NCI-H128 (cell line): ENCODE results near the gene SRSF11.
"Not testable (repeated sequence)": the region's sequence is repeated elsewhere in the genome, so short reads cannot be mapped to it uniquely, and the experiment has no call there.

Experiments
- DNase-seq: peaks from one replicate; lab custom pipeline; 2025; ENCODE audit not compliant: unreplicated experiment; lab: John Stamatoyannopoulos, UW

The SRSF11 gene, protein sequence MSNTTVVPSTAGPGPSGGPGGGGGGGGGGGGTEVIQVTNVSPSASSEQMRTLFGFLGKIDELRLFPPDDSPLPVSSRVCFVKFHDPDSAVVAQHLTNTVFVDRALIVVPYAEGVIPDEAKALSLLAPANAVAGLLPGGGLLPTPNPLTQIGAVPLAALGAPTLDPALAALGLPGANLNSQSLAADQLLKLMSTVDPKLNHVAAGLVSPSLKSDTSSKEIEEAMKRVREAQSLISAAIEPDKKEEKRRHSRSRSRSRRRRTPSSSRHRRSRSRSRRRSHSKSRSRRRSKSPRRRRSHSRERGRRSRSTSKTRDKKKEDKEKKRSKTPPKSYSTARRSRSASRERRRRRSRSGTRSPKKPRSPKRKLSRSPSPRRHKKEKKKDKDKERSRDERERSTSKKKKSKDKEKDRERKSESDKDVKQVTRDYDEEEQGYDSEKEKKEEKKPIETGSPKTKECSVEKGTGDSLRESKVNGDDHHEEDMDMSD

DNA sequence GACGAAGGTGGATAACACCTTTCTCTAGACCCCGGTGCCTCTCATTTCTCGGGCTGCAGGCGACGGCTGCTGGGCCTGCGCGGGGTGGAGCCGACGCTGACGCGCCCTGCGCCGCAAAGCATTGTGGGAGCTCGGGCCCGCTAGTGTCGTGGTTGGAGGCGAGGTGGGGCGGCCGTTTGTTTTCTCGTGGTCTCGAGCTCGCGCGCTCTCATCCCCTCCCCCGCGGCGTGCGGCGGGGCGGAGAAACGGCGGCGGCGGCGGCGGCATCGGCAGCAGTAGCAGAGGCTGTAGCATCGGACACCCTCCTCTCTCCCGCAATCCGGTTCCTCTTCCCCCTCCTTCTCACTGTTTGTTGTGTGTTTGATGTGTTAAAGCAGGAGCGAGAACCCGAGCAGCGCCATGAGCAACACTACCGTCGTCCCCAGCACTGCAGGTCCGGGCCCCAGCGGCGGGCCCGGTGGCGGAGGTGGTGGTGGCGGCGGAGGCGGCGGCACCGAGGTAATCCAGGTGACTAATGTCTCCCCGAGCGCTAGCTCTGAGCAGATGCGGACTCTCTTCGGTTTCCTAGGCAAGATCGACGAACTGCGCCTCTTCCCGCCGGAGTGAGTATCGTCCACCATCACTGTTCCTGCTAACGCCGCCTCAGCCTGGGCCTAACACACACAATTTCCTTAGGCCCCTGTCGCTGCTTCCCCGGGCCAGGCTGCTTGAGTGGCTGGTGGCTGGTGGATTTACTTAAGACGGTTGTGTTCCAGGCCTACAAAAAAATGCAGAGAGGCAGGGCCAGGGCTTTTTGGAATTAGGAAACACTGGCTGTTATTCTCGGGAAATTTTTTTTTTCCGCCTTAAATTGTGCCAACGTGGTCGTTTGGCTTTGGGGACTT is at the start of gene SRSF11:
Gene SRSF11 (plus strand): TSS at position 143 of the 884 bp plus-strand sequence. CDS start 257 bp downstream, at position 400.
- DNase-seq, result peak; percentile 93

GRCh38 chr1:70171512-70171911 is 49.7 kb upstream of the SRSF11 start:
- DNase-seq, result no peak

DNA sequence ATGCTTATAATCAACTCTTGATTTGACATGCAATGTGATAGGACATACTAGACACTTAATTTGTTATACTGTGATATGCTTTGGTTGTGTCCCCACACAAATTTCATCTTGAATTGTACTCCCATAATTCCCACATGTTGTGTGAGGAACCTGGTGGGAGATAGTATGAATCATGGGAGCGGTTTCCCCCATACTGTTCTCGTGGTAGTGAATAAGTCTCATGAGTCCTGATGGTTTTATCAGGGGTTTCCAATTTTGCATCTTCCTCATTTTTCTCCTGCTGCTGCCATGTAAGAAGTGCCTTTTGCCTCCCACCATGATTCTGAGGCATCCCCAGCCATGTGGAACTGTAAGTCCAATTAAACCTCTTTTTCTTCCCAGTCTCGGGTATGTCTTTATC is 36.0 kb upstream of the SRSF11 start:
- DNase-seq, result not testable (repeated sequence)

DNA sequence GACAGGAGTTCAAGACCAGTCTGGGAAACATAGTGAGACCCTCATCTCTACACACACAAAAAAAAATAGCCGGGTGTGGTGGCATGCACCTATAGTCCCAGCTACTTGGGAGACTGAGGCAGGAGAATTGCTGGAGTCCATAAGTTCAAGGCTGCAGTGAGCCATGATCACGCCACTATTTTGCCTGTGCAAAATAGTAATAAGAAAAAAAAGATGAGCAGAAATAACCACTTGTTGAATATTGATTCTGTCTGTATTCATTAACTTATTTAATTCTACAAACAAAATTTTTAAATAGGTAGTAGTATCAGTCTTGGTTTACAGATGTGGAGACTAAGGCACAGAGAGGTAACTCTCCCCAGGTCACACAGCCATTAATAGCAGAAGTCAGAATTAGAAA is 32.7 kb upstream of the SRSF11 start:
- DNase-seq, result no peak

DNA sequence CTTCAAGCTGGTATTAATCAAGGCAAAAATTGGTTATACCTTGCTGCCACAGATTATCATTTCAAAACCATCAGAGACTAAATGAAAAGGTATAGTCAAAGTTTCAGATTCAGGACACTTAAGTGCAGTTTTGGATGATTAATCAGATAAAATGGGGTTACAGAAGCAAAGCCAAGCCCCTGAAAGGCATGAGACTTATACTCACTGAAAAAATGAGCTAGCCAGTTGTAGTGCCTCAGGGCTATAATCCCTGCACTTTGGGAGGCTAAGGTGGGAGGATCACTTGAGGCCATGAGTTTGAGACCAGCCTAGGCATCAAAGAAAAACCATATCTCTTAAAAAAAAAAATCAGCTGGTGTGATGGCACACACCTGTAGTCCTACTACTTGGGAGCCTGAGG is 31.0 kb upstream of the SRSF11 start:
- DNase-seq, result no peak

DNA sequence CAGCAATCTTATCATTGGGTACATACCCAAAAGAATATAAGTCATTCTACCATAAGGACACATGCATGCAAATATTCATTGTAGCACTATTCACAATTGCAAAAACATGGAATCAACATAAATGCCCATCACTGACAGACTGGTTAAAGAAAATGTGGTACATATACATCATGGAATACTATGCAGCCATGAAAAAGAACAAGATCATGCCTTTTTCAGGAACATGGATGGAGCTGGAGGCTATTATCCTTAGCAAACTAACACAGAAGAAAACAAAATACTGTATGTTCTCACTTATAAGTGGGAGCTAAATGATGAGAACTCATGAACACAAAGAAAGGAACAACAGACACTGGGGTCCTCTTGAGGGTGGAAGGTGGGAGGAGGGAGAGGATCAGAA is 28.7 kb upstream of the SRSF11 start:
- not testable (repeated sequence) for DNase-seq

- no peak for DNase-seq
Observed at GRCh38 chr1:70194601-70195000, 26.6 kb upstream of the SRSF11 start.

GRCh38 chr1:70195342-70195741 is 25.8 kb upstream of the SRSF11 start:
- DNase-seq, result no peak

DNA sequence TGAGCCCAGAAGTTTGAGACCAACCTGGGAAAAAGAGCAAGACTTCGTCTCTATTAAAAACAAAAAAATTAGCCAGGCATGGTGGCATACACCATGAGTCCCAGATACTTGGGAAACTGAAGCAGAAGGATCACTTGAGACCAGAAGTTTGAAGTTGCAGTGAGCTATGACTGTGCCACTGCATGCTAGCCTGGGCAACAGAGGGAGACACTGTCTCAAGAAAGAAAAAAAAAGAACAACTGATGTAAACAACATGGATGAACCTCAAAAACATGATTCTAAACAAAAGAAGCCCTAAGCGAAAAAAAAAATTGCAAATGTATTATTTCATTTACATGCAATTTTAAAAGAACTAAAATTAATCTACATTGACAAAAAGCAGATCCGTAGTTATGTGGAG is 24.8 kb upstream of the SRSF11 start:
- no peak for DNase-seq

DNA sequence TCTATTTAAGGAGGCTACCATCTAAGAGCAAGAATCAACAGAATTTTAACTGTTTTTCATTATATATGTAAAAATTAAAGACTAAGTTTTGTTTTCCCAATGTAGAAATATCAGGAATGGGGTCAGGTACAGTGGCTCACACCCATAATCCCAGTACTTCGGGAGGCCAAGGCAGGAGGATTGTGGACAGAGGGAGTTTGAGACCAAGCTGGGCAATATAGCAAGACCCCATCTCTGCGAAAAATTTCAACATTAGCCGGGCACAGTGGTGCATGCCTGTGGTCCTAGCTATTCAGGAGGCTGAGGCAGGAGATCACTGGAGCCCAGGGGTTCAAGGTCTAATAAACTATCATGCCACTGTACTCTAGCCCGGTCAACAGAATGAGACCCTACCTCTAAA is 21.1 kb upstream of the SRSF11 start:
- no peak for DNase-seq

- no peak for DNase-seq
Observed at GRCh38 chr1:70202173-70202758, 18.9 kb upstream of the SRSF11 start.

DNA sequence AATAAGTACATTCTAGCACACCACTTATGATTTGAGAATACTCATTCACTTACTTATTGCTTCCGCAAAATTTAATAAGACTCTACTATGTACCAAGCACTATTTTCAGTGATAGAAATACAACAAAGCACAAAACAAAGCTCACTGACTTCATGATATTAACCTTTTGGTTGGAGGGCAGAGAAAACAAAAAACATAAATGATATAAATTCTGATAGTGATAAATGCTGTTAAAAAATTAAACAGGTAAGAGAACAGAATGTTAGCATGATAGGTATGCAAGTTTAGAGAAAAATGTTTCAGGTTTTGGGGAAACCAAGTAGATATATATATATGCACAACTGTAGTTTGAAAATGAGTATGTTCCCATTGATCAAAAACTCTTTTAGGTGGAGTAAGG is 17.0 kb upstream of the SRSF11 start:
- DNase-seq, result no peak

- no peak for DNase-seq
Observed at GRCh38 chr1:70204600-70204999, 16.6 kb upstream of the SRSF11 start.

DNA sequence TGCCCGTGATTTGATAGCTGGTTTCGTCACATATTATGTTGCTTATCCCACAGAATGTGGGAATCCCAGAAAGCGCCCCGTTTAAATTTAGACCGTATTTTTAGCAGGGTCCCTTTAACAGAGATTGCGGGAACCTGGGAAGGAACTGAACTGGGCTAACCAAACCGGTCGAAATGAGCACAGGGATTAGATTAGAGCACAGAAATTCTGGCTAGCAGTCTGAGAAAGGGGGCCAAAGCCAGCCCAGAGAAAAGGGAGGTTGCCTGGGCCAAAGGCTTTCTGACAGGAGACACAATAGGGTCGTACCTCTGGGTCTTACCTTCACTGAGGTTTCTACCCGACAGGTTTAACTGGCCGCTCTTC is 16.1 kb upstream of the SRSF11 start:
- DNase-seq, result no peak

DNA sequence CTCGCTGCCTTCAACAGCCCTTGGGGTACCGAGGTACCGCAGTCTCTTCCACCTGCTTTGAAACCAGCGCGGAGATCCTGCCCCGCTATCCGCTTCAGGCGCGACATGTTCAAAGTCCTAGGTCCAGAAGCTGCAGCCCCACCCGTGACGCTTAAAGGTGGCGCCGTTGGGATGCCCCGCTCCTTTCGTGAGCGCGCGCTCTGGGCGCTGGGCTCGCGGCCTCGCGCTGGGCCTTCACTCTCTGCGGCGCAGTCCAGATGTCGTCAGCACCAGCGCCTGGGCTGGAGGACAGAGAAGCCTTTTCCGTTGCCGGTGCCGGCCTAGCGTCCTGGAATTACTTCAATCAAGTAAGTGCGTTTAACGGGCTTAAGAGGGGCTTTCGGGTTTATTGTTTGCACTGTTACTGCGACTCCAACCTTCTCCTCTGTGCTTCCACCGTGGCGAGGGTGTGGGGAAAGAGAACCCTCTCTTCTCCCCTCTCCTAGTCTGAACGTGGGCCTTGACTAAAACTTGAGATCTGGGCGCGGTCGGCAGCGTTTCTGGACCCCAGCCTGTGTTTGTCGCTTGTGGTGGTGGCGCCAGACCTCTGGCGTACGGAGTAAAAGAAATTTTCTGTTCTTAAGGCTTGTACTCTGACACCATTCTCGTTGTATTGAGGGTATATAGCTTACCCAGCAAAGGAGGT is 15.6 kb upstream of the SRSF11 start, which contains the start of gene LRRC40:
Gene LRRC40 (minus strand): TSS at position 146 of the 685 bp plus-strand sequence. CDS start 39 bp downstream, at position 107.
- peak; percentile 92 for DNase-seq

- not testable (repeated sequence) for DNase-seq
Observed at GRCh38 chr1:70206833-70207232, 14.3 kb upstream of the SRSF11 start.

- DNase-seq, result no peak
Observed at GRCh38 chr1:70207492-70207891, 13.7 kb upstream of the SRSF11 start.

GRCh38 chr1:70208292-70208691 is 12.9 kb upstream of the SRSF11 start:
- DNase-seq, result no peak

- DNase-seq, result no peak
Observed at GRCh38 chr1:70210820-70211219, 10.4 kb upstream of the SRSF11 start.

GRCh38 chr1:70211541-70211940 is 9.6 kb upstream of the SRSF11 start:
- no peak for DNase-seq

- no peak for DNase-seq
Observed at GRCh38 chr1:70220015-70220414, 1.2 kb upstream of the SRSF11 start.
